AG09309 (cell line): Measurements from ENCODE around the gene EDARADD.

ENCODE experiments used
- DNase-seq: peaks from one replicate; pipeline ENCODE4 v3.0.0-alpha.2; 2010; ENCODE audit warnings: low read depth
- H3K4me3 ChIP-seq: 2 replicates; pipeline ENCODE4 v1.5.1; 2011; ENCODE audit warnings: mild to moderate bottlenecking, low read depth, low read length, moderate library complexity; ENCODE audit not compliant: control insufficient read depth
- TF ChIP-seq, protein P1 (sequence below): IDR thresholded peaks from 2 replicates; pipeline ENCODE4 v1.5.1; 2011; ENCODE audit warnings: mild to moderate bottlenecking, low read depth, low read length, inconsistent platforms; ENCODE audit not compliant: insufficient read depth, control insufficient read depth; ENCODE audit errors: missing control alignments

The EDARADD gene

DNA sequence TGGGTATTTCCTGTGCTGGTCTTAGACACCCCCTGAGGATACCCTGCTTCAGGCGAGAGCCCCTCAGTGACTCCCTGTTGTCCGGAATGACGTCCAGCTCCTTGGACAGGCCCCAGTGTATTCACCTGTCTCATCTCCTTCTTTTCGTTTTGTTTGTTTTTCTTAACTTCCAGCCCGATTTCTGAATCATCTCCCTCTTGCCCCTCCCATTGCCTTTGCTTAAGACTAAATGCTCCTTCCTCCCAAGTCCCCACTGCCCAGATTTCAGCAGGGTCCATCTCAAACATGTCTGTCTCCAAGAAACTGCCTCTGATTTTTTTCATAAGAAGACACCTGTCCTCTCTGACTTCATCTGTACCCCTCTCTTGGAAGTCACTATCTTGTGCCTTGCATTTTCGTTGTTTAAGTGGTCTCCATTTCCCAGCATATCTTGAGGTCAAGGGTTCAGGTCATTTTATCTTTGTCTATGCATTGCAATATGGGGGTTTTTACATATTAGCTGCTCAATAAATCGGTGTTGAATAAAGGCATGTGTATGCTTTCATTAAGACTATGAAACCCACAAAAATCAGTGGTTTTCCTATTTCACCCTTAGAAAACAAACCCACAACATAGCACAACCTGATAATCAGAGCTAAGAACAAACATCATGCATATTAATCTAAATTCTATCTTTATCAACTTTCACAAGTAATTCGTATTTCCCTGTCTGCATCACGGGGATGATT, 71.3 kb downstream of the EDARADD start:
- TF ChIP-seq, protein P1, sequence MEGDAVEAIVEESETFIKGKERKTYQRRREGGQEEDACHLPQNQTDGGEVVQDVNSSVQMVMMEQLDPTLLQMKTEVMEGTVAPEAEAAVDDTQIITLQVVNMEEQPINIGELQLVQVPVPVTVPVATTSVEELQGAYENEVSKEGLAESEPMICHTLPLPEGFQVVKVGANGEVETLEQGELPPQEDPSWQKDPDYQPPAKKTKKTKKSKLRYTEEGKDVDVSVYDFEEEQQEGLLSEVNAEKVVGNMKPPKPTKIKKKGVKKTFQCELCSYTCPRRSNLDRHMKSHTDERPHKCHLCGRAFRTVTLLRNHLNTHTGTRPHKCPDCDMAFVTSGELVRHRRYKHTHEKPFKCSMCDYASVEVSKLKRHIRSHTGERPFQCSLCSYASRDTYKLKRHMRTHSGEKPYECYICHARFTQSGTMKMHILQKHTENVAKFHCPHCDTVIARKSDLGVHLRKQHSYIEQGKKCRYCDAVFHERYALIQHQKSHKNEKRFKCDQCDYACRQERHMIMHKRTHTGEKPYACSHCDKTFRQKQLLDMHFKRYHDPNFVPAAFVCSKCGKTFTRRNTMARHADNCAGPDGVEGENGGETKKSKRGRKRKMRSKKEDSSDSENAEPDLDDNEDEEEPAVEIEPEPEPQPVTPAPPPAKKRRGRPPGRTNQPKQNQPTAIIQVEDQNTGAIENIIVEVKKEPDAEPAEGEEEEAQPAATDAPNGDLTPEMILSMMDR = no peak
- no peak overlapping the region for H3K4me3 ChIP-seq
- DNase-seq = no peak

DNA sequence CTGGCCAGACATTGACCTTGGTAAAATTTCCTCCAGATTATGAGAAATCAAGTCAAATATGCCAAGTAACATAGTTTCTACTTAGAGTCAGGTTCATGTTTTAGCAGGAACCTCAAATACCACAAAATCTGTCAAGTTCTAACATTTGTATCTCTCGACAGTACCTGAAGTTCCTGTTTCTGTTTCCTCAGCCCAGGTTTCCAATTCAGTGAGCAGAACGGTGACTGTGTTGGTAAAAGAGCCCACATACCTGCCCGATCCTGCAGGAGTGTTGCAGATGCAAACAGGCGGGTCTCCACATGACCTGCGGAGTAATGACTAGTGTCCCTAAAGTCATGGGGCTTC, 71.8 kb downstream of the EDARADD start:
- TF ChIP-seq, protein P1 = no peak
- DNase-seq = no peak
- no peak overlapping the region for H3K4me3 ChIP-seq

DNA sequence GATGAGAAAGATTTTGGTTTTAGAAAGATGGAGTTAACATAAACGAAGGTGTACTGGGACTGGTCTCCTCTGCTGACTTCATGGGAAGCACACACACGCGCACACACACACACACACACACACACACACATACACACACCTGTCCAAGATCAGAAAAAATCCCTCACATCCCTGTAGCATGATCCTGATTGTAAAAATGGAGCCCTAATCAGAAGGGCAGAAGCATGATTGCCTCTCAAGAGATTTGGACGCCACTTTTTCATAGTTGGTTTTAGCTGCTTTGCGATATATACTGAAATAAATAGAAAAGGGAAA, 73.2 kb downstream of the EDARADD start:
- TF ChIP-seq, protein P1 = no peak
- no peak for DNase-seq
- H3K4me3 ChIP-seq = no peak overlapping the region

DNA sequence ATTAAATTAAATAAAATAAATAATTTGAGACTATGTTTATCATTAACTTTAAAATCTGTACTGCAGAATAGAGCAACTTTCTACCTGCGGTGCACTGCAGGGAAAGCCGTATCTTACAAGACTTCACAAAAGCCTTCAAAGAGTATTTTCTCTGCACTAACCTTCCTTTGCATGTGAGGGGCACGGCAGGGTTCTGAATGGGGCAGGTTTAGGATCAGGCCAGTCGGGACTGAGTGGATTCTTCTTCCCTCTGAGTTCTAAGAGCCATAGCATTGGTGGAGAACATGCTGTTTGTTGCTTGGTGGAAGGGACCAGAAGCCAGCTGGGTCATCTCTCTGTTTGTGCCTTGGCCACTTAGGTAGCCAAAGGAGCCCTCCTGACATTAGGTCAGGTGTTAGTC, 74.5 kb downstream of the EDARADD start:
- no peak for DNase-seq
- TF ChIP-seq, protein P1 = no peak
- H3K4me3 ChIP-seq = no peak overlapping the region

DNA sequence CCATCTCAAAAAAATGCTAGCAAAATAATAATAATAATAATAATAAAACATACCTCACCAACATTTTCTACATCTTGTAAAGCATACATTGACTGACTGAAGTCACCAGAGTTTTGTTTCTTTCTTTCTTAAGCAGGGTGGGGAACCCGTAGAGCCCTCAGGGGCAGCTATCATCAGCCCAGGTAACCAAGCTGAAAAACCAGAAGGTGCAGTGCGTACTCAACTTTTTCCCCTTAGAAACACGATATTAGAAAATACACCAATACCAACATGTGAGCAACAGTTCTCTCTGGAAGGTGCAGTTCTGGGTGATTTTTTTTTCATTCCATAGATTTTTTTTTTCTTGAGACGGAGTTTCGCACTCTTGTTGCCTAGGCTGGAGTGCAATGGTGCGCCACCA, 75.4 kb downstream of the EDARADD start:
- TF ChIP-seq, protein P1 = no peak
- DNase-seq = no peak
- no peak overlapping the region for H3K4me3 ChIP-seq

DNA sequence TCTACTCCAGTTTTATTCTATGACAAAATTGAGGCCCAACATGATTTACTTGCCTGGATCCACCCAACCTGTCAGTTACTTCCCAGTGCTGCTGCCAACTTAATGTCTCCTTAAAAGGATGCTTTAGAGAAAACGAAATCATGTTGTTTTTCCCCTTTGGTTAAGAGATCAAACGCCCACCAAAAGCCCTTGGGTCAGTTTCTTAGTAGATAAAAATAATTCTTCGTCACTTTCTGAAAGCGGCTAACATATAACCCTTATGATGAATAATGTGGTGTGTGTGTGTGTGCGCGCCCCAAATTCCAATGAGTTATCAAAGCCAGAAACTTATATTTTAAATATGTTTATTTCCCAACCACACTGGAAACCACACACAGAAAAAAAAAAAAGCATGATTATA, 77.0 kb downstream of the EDARADD start:
- H3K4me3 ChIP-seq = no peak overlapping the region
- no peak for DNase-seq
- TF ChIP-seq, protein P1 = no peak

DNA sequence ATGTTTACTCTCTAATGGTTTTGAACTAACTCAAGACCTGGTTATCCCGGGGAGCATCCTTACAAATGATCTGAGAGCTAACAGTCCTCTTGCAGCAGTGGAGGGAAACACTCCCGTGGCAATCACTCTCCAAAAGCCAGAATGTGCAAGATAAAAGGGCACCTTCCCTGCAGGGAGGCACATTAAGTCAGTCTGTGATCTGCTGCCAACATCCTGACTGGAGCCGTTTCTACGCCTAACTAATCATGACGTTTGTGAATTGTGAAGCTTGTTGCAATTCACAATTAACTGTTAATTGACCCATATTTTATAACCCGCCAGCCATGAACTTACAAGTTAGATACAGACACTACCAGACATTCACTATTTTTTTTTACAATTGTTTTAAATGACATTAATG, 77.6 kb downstream of the EDARADD start:
- no peak overlapping the region for H3K4me3 ChIP-seq
- TF ChIP-seq, protein P1 = no peak
- no peak for DNase-seq
